Neural progenitor cell (in vitro differentiated cells): ENCODE data around the gene NFKBIA.

ENCODE experiments used
- CTCF ChIP-seq: fragments of 200-600 bp; sonication (generic); IDR thresholded peaks from 2 replicates; pipeline ENCODE4 v1.5.1; 2017; ENCODE audit warnings: antibody characterized with exemption, mild to moderate bottlenecking
- EZH2 ChIP-seq: fragments of 200-600 bp; sonication (generic); IDR thresholded peaks from 2 replicates; pipeline ENCODE4 v1.6.1; 2017; ENCODE audit warnings: antibody characterized with exemption, mild to moderate bottlenecking, moderate library complexity

- TF ChIP-seq CTCF, result no peak
- no peak for TF ChIP-seq EZH2
Observed at GRCh38 chr14:35365130-35366055, 39.2 kb downstream of the NFKBIA start.
